ENCODE data around the gene SH3PXD2A. TPM values are rescaled to one million over a fixed set of nuclear protein-coding genes. Genes with fewer than 3 reads are reported as not detected.
"Not testable (repeated sequence)": the region's sequence is repeated elsewhere in the genome, so short reads cannot be mapped to it uniquely, and the experiment has no call there.

SH3PXD2A gene
- total RNA-seq, 2 experiments from 2014 or later = 16.5 to 17.9 TPM

DNA sequence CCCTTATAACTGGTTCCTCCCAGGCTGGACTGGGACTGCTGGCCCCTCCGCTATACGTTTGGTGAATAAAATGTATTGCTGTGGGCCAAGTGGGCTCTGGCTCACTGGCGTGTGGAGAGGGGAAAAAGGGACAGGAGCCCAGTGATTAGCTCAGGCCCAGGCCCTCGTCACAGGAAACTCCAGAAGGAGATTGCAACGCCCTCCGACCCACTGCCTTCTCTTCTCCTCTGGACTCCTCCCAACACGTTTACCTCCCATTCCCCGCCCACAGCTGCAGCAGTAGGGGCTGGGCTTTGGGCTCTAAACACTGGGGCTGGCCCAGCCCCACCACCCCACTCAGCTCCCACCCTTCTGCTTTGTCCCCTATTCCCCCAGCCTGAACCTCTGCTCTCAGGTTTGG, 188.0 kb downstream of the SH3PXD2A start:
- POLR2A ChIA-PET = interaction anchor here (1.3 kb wide), 1 partner anchor 11 kb away, joined by 4 read pairs; no protein-coding TSS in a partner anchor
- no peak overlapping the region for H3K4me3 Mint-ChIP-seq
- CTCF ChIA-PET = interaction anchor here (1.7 to 2.0 kb wide), 2 partner anchors 19 to 62 kb away, joined by 6 to 7 read pairs; no protein-coding TSS in a partner anchor

DNA sequence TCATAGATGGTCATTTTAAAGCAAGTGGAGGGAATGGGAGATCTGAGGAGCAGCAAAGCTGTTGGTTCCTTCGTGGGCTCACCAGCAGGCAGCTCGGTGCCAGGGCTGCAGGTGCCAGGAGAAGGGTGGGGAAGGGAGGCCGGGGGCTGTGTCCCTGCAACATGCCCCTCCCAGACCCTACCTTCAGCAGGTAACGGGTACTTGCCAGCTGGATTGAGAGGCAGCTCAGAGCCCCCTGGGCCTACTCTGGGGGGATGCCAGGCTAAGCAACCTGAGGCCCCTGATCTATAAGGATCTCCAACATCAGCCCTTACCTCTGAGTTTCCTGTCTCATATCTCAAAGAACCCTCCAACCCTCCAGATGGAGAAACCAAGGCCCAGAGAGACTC, 188.6 kb downstream of the SH3PXD2A start:
- no peak for DNase-seq
- Mint-ChIP-seq H3K36me3 (ENCODE audit: low read depth) (no peaks in the 10 kb centered on the region), H3K27me3 (no peaks in the 10 kb centered on the region), H3K4me1 (peaks cover 13% of the 10 kb centered on the region), H3K9me3 (no peaks in the 10 kb centered on the region), H3K4me3 (no peak overlapping the region), H3K27ac (no peak overlapping the region)
- CTCF ChIA-PET = interaction anchor here (1.7 to 2.0 kb wide), 3 partner anchors 10 to 62 kb away, joined by 6 to 7 read pairs (median 6); no protein-coding TSS in a partner anchor
- POLR2A ChIA-PET = interaction anchor here (0.6 to 1.5 kb wide), 3 partner anchors 11 to 72 kb away, joined by 3 to 4 read pairs (median 3); no protein-coding TSS in a partner anchor

More for the DNA sequence above, 188.0 kb downstream of the SH3PXD2A start:
- Mint-ChIP-seq H3K4me1 (peaks cover 13% of the 10 kb centered on the region), H3K27ac (no peak overlapping the region), H3K27me3 (no peaks in the 10 kb centered on the region), H3K9me3 (no peaks in the 10 kb centered on the region), H3K36me3 (ENCODE audit: low read depth) (no peaks in the 10 kb centered on the region)
- DNase-seq = no peak

DNA sequence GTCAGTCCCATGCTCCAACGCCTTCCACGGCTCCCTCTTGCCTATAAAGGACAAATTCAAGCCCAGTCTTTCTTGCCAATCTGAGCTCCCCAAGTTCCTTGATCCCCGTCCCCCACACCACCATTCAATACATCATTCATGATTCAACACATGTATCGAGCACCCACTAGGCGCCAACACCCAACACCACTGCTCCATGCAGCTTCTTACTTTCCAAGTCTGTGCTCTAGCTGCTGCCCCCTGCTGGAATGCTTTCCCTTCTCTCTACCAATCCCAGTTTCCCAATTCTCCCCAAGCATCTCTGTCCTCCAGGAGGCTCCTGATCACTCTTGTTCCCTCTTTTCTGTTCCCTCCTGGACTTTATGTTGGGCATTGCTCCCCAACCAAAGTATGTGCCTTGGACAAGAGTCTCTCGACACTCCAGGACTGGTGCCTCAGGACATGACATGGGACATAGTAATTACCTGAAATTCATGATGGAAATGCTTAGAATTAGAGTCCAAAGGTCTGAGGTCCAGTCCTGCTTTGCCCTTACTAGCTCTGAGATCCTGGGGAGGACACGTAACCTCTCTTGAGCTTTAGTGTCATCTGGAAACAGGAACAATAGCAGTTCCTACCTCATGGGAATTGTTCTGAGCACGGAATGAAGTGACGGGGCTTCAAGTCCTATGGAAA, 189.2 kb downstream of the SH3PXD2A start:
- Mint-ChIP-seq H3K27ac (no peak overlapping the region), H3K36me3 (ENCODE audit: low read depth) (no peaks in the 10 kb centered on the region), H3K4me1 (peaks cover 13% of the 10 kb centered on the region), H3K27me3 (no peaks in the 10 kb centered on the region), H3K4me3 (no peak overlapping the region), H3K9me3 (no peaks in the 10 kb centered on the region)
- POLR2A ChIA-PET = interaction anchor here (0.6 to 1.5 kb wide), 3 partner anchors 12 to 71 kb away, joined by 3 to 4 read pairs (median 3); no protein-coding TSS in a partner anchor
- CTCF ChIA-PET = interaction anchor here (1.7 to 2.0 kb wide), 3 partner anchors 9 to 61 kb away, joined by 3 to 7 read pairs (median 6); no protein-coding TSS in a partner anchor
- no peak for DNase-seq

DNA sequence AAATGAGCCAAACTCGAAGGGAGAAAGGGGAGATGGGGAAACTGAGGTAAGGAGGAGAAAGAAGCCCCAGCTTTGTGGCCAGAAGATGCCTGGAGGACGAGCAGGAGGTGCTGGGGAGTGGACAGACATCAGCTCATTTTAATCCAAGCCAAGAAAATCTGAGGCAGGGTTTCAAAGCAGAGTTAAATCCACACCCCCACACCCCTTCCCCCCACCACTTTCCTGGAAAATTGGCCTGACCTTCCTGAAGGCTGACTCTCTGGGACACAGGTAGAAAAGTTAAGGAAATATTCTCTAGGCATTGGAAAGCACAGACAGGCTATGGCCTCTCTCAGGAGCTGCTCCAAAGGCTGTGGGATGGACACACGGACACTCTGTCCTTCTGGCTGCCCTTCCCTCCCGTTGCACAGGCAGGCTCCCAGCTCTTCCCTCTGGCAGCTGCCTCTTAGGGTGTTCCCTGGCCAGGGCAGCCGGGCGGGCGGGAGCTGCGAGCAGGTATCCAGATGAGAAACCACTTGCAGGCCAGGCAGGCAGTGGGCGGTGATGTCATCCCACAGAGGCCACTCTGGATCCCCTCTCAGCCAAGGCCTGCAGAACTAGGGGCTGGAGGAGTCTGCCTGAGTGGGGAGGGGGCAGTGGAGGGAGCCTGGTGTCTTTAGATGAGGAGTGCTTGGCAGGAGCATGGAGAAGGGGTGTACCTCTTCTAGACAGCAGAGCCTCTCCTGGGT, 190.1 kb downstream of the SH3PXD2A start:
- Mint-ChIP-seq H3K9me3 (no peaks in the 10 kb centered on the region), H3K27me3 (no peaks in the 10 kb centered on the region), H3K27ac (no peak overlapping the region), H3K36me3 (ENCODE audit: low read depth) (peaks cover 4% of the 10 kb centered on the region), H3K4me1 (peaks cover 17% of the 10 kb centered on the region), H3K4me3 (no peak overlapping the region)
- DNase-seq = no peak
- CTCF ChIA-PET = interaction anchor here (1.7 to 1.8 kb wide), 2 partner anchors 8 to 13 kb away, joined by 3 to 6 read pairs; no protein-coding TSS in a partner anchor
- POLR2A ChIA-PET = interaction anchor here (1.5 kb wide), 1 partner anchor 14 kb away, joined by 3 read pairs; no protein-coding TSS in a partner anchor

DNA sequence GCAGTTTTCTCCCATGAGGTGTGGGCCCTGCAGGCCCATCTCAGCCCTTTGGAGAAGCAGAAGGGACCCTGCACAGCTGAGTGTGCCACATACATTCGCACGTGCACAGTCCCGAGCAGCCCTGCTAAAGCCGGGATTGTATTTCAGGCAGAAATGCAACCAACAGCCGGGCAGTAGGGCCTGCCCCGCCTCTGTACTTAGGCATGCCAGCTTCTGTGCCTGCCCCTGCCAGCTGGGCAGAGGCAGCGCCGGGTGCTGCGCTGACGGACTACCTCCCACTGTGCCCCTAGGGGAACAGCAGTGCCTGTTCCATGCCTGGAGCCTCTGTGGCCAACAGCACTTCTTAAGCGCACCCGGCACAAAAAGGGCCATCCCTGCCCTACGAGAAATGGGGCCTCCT, 191.6 kb downstream of the SH3PXD2A start:
- Mint-ChIP-seq H3K36me3 (ENCODE audit: low read depth) (peaks cover 11% of the 10 kb centered on the region), H3K4me1 (peaks cover 24% of the 10 kb centered on the region), H3K27me3 (no peaks in the 10 kb centered on the region), H3K4me3 (no peak overlapping the region), H3K27ac (no peak overlapping the region), H3K9me3 (no peaks in the 10 kb centered on the region)
- POLR2A ChIA-PET = no interaction called here
- DNase-seq = no peak
- CTCF ChIA-PET = no interaction called here

DNA sequence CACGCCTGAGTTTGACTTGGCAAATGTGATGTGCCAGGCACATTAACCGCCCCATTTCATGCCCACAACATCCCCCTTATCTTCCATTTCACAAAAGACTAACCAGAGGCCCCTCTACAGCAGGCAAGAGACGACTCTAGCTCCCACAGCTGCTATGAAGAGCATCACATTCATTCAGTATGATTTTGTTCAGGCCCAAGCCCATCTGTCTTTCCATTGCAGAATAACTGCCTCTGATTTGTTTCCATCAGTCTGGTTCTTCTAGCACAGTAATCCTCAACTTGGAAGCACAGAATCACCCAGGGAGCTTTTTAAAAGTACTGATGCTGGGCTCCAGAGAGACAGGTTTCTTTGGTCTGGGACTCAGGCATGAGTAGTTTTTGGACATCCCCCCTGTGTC, 192.1 kb downstream of the SH3PXD2A start:
- Mint-ChIP-seq H3K27ac (no peak overlapping the region), H3K9me3 (no peaks in the 10 kb centered on the region), H3K4me1 (peaks cover 23% of the 10 kb centered on the region), H3K4me3 (no peak overlapping the region), H3K36me3 (ENCODE audit: low read depth) (peaks cover 16% of the 10 kb centered on the region), H3K27me3 (no peaks in the 10 kb centered on the region)
- no peak for DNase-seq
- POLR2A ChIA-PET = interaction anchor here (1.2 kb wide), 1 partner anchor 15 kb away, joined by 3 read pairs; no protein-coding TSS in a partner anchor
- CTCF ChIA-PET = no interaction called here

DNA sequence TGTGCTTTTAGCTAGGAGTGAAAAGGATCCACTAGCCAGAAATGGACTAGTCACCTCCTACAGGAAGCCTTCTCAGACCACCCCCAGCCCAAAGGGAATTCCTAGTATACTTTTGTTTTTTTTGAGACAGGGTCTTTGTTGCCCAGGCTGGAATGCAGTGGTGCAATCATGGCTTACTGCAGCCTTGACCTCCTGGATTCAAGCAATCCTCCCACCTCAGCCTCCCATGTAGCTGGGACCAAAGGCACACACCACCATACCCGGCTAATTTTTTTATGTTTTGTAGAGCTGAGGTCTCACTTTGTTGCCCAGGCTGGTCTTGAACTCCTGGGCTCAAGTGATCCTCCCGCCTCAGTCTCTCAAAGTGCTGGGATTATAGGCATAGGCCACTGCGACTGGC, 192.7 kb downstream of the SH3PXD2A start:
- H3K9me3 Mint-ChIP-seq, CTCF ChIA-PET, DNase-seq, H3K27me3 Mint-ChIP-seq, H3K27ac Mint-ChIP-seq, H3K4me3 Mint-ChIP-seq: not testable (repeated sequence)
- POLR2A ChIA-PET = interaction anchor here (1.2 kb wide), 1 partner anchor 16 kb away, joined by 3 read pairs; no protein-coding TSS in a partner anchor
- Mint-ChIP-seq H3K4me1 (peaks cover 23% of the 10 kb centered on the region), H3K36me3 (ENCODE audit: low read depth) (peaks cover 21% of the 10 kb centered on the region)

DNA sequence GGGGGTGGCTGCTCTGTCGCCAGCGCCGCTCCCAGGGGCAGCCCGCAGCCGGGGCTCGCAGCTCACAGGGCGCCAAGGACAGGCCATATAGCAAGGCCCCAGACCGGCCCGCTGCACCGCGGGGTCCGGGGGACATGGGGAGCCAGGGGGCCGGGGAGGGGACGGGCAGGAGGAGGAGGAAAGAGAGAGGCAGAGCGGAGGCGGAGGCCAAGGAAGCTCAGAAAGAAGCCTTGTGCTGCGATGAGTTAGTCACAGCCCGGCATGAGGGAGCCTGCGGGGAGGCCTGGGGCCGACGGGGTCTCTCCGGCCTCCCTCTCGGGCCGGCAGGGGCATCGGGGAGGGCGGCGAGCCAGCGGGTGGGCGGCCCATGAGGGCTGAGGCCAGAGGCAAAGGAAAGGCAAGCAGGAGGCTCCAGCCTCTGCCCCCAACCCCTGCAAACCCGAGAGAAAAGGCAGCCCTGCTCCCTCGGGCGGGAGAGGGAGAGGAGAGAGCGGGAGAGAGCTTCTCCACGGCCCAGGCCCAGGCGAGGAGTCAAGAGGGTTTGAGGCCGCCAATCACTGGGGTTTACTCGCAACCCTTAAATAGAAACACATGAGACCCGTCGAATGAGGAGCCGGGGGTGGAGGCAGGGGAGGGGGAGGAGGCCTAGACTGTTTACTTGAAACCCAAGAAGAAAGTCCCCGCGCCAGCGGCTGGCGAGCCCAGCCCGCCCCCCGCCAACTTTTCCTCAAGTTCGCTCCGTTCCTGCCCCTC, 194.0 kb downstream of the SH3PXD2A start:
- Mint-ChIP-seq H3K4me3 (peak overlapping the region; percentile 82), H3K9me3 (peaks cover 10% of the 10 kb centered on the region), H3K27ac (peak overlapping the region; percentile 61), H3K36me3 (ENCODE audit: low read depth) (peaks cover 31% of the 10 kb centered on the region), H3K4me1 (peaks cover 26% of the 10 kb centered on the region), H3K27me3 (no peaks in the 10 kb centered on the region)
- ChIA-PET POLR2A (interaction anchor here (0.9 to 2.2 kb wide), 8 partner anchors 14 to 460 kb away, joined by 3 to 15 read pairs (median 4); partner anchors contain the start of genes ATP5MK, PDCD11 and TAF5), CTCF (interaction anchor here (3.6 kb wide), 1 partner anchor 25 kb away, joined by 17 read pairs; no protein-coding TSS in a partner anchor)
- DNase-seq = peak; percentile 59

DNA sequence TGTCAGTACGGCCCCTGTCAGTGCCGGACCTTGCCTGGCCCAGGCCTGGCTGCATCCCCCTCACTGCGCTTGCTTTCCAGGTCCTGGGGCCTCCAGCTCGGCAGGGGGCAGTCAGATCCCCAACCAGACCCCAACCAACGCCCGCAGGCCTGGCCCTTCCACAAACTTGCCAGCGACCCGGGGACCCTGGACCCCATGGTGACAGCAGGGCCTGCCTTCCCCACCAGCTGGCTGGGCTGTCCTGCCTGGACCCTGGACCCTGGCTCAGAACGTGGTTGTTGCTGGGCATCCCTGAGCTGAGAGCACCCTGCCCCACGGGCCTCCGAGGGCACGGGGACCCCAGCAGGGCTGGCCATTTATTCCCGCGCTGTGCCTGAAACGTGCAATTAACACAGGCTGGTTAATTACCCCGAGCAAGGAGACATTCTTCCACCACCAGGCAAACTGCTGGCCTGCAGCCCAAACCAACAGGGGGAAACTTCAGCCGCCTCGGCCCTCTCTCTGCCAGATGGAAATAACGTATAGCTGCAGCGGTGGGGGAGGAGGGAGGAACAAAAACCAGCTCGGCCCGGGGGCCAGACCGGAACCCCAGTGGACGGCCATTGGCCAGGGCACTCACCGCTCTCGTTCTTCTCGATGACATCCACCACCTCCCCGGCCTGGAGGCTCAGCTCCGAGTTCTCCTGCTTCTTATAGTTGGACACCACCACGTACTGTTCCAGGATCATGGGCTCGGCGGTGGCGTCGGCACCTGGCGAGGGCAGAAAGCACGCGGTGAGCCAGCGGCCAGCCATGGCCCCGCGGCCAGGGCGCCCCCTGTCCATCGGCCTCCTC, 194.8 kb downstream of the SH3PXD2A start:
- Mint-ChIP-seq H3K27me3 (no peaks in the 10 kb centered on the region), H3K36me3 (ENCODE audit: low read depth) (peaks cover 38% of the 10 kb centered on the region), H3K27ac (peak overlapping the region; percentile 74), H3K9me3 (peaks cover 12% of the 10 kb centered on the region), H3K4me3 (peak overlapping the region; percentile 82), H3K4me1 (peaks cover 26% of the 10 kb centered on the region)
- ChIA-PET POLR2A (interaction anchor here (0.9 to 2.2 kb wide), 14 partner anchors 9 to 461 kb away, joined by 3 to 15 read pairs (median 3); partner anchors contain the start of genes ATP5MK, PDCD11 and TAF5), CTCF (interaction anchor here (3.6 kb wide), 1 partner anchor 26 kb away, joined by 17 read pairs; no protein-coding TSS in a partner anchor)
- no peak for DNase-seq

DNA sequence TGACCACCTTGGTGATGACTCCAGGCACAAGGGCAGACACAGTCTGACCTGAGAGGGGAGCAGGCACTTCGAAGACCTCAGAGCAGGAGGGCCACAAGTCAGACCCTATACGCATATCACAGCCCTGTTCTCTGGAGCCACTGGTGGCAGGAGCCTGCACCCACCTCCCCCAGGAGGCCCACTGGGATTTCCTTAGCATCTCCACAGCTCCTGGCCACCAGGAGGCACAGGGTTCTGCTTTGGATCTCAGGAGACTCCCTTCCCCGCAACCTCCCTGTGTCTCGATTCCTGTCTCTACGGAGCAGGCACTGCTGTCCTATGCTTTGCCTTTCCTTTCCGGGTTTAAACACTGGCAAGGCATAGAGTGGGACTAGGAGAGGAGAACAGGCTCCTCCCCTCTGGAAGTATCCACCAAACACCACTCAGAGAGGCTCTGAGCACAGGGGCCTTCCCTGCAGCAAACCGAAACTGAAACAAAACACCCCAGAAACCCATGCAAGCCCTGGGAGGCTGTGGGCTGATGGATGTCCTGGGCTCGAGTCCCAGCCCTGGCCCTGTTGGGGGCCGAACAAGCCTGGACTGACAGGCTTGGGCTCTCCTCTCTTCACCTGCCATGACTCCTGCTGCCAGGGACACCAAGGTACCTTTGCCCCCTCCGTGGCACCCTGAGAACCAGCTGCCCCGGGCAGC, 195.6 kb downstream of the SH3PXD2A start:
- Mint-ChIP-seq H3K27ac (peak overlapping the region; percentile 74), H3K36me3 (ENCODE audit: low read depth) (peaks cover 38% of the 10 kb centered on the region), H3K9me3 (peaks cover 12% of the 10 kb centered on the region), H3K4me1 (peaks cover 26% of the 10 kb centered on the region), H3K4me3 (peak overlapping the region; percentile 82), H3K27me3 (no peaks in the 10 kb centered on the region)
- DNase-seq = peak; percentile 72
- POLR2A ChIA-PET = interaction anchor here (0.9 to 2.2 kb wide), 13 partner anchors 9 to 461 kb away, joined by 3 to 15 read pairs (median 3); partner anchors contain the start of gene TAF5
- CTCF ChIA-PET = interaction anchor here (0.9 to 3.6 kb wide), 2 partner anchors 27 to 37 kb away, joined by 3 to 17 read pairs; no protein-coding TSS in a partner anchor

DNA sequence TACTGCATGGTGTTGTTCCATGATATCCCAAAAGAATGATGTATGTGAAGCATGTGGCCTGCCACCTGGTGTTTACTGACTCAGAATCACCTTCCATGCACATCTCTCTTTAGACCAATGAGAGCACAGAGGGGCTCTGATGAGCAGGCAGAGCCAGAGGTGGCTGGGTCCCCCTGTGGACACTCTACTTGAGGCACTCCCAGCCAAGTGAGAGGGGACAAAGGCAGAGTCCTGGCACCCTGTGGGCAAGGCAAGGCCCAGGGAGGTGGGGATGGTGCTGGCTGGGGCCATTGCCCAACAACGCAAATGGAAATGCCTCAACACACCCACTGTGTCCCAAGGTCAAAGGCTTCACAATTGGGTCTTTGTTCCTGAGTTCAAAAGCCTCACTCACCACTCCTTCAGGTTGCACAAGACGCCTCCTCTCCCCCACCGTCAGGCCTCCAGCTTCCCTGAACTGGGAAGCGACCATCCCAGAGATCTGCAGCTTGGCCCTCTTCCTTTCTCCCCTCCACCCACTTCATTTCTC, 197.3 kb downstream of the SH3PXD2A start:
- Mint-ChIP-seq H3K9me3 (peaks cover 12% of the 10 kb centered on the region), H3K27me3 (no peaks in the 10 kb centered on the region), H3K36me3 (ENCODE audit: low read depth) (peaks cover 38% of the 10 kb centered on the region), H3K27ac (peak overlapping the region; percentile 12), H3K4me1 (peaks cover 28% of the 10 kb centered on the region), H3K4me3 (no peak overlapping the region)
- ChIA-PET POLR2A (interaction anchor here (1.1 kb wide), 1 partner anchor 38 kb away, joined by 4 read pairs; no protein-coding TSS in a partner anchor), CTCF (interaction anchor here (0.6 to 3.6 kb wide), 6 partner anchors 8 to 282 kb away, joined by 3 to 17 read pairs (median 4); no protein-coding TSS in a partner anchor)
- no peak for DNase-seq
